HG02588 (cell line): ENCODE data around the gene FCHSD2.
"Not testable (repeated sequence)": the region's sequence is repeated elsewhere in the genome, so short reads cannot be mapped to it uniquely, and the experiment has no call there.

Source experiments
- ATAC-seq: cut with Tn5 transposase; IDR thresholded peaks from one replicate; pipeline ENCODE4 v1.9.1; 2021; ENCODE audit warnings: mild to moderate bottlenecking, moderate library complexity; ENCODE audit not compliant: unreplicated experiment

FCHSD2 gene

DNA sequence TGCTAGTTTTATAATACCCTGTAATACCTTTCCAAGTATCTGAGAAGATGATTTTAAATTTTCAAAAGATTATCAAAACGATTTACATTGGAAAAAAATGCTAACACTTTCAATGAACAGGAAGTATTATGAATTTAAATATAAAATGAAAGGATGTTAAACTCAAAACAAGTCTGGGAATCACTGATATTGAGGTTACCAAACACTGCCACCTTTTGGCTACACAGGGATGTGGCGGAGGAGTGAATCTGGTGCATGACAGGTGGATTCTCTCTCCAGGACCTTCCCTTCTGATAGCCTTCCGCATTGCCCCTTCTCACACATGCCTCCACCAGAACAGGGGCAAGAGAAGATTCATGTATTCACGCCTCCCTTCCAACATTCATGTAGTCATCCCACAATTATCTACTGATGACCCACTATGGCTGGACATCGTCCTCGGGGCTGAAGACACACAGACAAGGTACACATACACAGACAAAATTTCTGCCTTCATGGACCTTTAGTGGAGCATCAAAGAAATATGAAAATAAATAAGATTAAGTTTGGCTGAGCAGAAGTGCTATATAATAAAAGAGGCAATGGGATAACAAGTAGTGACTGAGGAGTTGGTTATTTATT lies 293.2 kb downstream of the FCHSD2 start:
- ATAC-seq: no peak

DNA sequence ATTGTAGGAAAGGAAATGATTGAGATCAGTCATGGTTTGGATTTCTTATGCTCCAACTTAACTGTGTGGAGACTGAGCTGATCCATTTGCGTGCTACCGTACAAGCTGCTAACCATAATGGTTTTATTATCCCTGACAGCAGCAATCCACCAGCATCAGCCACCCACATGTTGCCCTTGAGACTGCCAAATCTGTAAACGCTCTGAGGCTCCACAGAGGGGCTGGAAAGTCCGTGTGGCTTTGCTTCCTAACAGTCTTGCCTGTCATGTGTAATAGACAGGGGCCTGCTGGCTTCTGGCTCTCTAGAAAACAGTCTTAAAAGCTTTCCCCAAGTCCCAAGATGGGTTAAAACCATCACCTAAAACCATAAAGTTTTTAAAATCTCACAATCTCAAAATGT lies 297.8 kb downstream of the FCHSD2 start:
- no peak for ATAC-seq

DNA sequence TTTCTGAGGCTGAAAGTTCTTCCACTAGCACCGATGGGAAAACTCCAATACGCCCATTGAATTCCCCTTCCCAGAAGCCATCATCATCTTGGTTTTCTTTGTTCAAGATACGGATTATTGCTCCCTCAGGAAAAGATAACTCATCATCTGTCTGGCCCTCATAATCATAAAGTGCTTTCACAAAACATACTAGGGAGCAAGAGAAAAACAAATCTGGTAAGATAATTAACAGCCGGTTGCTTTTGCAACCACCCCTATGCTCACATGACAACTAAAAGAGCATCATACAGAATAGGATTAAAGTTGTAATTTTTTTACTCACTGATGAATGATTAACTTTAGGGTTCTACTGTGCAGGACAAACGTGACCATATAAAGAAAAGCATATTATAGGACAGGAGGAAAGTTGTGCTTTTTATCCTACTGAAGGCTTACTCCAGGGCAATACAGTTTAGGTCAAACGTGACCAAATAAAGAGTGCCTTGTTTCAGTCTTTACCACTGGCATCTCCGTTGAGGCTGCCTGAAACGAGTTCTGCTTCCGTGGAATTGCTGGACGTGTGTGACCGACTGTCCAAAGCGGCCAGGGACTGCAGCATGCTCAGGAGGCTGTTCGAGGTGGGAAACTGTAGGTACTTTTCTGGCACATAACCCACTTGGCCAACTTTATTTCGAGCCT lies 299.3 kb downstream of the FCHSD2 start:
- no peak for ATAC-seq

DNA sequence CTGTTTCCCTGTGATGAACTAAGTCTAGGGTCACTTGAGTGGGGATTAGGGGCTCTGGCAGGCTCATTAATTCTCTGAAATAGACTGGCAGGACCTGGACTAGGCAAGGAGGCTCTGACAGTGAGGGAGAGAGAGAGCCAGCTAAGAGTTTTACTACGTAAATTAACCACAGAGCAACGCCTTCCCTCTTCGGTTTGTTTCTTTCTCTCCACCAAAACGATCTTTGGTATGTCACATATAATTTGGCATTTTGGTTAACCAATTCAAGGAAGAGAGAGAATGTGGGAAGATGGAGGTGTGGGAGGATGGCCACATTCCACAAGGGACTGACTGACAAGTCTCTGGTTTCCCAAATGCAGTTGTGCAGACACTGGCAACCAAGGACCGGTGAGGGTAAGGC lies 300.0 kb downstream of the FCHSD2 start:
- no peak for ATAC-seq

DNA sequence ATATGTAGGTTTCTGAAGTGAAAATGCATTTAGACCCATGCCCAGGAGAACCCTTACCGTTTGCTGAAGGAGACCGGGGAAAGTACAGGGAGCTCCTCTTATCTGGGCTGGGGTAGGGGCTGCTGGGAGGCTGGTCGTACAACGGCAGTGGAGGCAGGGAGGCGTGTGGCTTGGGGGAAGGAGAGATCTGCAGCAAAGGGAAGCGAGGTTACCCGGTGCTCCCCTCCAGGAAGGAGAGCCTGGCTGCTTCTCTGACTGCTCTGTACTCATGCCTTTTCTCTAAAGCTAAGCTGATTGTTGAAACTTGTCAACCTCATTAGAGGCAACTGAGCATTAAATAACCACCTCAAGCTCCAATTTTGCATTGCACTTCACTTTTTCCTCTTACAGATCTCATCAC lies 300.7 kb downstream of the FCHSD2 start:
- no peak for ATAC-seq

DNA sequence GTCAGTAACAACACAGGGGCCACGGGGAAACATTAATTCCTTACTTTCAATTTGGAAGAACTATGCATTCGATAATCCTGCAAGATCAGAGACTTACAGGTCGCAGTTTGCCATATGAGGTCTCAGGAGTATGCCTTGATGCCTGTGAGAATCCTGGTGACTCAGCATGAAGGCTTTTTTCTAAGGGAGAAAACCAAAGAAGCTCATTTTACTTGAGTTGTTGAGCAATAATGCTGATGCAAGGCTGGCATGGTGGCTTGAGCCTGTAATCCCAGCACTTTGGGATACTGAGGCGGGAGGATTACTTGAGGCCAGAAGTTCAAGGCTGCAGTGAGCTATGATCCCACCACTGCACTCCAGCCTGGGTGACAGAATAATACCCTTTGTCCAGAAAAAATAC lies 301.3 kb downstream of the FCHSD2 start:
- ATAC-seq: no peak

DNA sequence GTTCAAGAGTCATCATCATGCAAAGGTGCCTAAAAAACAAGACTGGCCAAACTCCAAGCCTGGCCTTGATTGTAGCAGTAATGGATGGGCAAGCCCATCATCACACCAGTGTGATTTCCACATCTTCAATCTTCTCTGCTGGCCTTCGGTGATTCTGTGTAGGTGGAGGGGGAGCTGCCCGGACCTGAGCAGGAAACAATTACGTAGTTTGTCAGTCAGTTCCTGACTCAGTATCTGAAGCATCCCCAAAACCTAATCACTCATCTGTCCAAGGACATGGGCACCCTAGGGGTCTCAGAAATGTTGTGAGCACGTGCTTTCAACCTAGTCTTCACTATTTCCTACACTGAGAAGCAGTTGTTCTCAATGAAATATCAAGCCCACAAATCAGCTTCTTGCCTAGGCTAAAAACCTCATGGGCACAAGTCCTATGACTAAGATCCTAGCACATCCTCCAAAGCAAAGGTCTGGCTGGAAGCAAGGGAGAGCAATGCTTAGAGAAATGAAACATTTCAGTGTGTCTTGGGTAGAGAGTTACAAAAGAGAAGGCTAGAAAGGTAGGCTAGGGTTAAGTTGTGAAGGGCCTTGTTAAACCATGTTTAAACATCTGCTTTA lies 303.3 kb downstream of the FCHSD2 start:
- ATAC-seq: no peak

DNA sequence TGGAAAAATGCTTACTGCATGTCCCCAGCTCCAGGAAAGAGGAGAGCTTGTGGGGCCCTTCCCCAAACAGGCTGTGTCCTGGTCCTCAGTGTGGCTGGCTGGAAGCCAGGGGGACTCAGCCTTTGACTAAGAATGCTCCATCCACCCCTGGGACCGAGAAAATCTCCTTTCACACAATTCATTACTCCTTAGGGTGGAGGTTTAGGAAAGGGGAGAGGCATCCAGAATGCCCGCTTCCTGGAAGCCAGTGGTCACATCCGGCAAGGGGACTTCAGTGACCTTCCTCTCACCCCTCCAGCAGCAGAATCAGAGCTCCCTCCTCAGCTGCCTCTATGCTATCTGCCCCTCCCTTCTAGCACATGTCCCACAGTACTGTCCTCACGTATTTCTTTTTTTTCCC lies 306.0 kb downstream of the FCHSD2 start:
- ATAC-seq: no peak

DNA sequence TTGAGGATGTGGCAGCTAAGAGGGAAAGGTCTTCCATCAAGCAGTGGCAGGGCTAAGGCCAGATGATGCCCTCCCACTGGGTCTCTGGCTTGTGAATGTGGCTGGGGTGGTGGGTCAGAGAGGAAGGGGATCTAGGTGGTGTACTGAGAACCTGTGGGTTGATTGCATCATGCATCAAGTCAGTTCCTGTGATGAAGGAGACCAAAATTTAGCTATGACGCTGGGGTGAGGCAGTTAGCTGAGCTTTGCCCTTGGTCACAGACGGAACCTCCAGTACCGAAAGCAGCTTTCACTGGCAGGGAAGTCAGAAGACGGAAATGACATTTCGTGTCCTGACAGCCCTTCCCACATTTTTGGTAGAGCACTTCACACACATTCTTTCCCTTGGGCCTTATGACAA lies 307.2 kb downstream of the FCHSD2 start:
- no peak for ATAC-seq

DNA sequence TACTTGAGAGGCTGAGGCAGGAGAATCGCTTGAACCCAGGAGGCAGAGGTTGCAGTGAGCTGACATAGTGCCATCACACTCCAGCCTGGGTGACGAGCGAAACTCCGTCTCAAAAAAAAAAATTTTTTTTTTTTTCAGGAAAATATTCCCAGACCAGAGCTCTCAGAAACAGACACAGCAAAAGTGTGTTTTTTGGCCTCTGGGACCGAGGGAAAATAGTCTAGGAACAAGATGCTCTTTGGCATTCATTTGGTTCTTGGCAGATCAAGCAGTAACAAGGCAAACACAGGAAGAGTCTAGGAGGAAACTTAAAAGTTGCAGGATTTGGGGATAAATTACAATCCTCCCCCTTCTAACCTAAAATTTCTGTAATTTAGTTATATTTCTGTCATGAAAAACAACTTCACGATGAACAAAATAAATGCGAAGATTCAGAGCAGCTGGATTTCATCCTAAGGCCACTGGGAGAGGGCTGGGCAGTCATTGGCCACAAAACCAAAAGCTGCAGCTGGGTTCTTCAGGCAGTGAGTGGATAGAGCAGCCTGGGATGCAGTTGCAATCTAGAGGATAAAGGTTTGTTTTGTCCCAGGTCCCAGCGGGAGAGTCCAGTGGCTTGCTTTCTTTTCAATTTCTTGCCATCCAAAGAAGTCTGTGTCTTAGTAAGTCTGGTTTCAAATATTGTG lies 308.2 kb downstream of the FCHSD2 start:
- ATAC-seq: no peak

DNA sequence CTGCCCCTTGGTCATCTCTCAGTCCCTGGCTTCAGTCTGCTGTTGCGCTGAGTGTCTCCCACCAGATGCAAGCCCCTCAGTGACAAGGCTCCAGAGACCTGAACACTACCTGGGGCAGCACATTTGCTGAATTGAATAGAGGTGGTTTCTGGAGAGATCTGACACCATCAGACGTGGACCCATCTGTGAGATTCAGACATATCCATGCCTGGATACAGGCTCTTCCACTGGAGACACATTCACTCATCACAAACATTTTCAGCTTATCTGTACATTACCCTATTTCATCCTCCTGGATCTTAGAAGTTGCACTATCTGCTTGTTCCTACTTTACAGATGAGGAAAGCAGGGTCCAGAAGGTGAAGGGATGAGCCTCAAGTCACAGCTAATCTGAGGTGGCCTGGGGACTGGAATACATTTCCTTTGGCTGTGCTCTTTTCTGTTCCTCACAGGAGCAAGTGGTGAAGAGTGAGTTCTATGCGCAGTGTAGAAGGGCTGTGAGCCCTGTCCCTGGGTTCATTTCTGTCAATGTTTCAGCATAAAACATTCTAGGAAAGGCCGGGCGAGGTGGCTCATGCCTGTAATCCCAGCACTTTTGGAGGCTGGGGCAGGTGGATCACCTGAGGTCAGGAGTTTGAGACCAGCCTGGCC lies 308.9 kb downstream of the FCHSD2 start:
- no peak for ATAC-seq

DNA sequence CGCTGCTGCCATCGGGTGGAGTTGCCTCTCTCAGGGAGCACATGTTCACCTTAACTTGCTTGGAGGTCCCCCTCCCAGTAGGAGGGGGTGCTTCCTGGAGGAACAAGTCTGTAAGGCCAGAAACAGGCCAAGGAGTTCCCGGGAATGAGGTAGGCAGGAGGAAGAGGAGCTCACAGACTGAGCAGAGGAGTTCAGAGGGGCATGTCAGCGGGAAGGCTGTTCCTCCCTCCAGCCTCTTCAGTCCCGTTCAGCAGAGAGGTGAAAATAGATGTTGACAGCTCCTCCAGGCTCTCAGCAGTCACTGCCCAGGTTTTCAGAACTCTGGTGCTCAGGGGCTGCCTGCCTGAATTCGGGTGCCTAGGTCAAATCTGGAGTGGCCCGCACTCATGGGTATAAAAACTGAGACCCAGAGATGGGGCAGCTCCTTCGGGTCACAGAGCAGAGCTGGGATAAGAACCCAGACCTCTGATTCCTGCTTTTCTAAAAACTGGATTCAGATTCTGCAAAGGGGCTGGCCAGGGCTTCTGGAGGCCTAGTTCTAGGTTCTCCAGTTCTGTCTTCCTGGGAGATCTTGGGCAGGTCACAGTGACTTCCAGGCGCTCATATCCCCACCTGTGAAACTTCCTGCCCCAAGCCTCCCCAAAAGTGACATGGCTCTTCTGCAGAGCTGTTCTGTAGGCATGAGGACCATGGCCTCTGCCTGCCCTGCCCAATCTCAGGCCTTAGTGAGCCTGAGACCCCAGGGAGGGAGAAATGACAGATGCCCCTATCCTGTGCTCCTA lies 309.6 kb downstream of the FCHSD2 start:
- ATAC-seq: no peak

DNA sequence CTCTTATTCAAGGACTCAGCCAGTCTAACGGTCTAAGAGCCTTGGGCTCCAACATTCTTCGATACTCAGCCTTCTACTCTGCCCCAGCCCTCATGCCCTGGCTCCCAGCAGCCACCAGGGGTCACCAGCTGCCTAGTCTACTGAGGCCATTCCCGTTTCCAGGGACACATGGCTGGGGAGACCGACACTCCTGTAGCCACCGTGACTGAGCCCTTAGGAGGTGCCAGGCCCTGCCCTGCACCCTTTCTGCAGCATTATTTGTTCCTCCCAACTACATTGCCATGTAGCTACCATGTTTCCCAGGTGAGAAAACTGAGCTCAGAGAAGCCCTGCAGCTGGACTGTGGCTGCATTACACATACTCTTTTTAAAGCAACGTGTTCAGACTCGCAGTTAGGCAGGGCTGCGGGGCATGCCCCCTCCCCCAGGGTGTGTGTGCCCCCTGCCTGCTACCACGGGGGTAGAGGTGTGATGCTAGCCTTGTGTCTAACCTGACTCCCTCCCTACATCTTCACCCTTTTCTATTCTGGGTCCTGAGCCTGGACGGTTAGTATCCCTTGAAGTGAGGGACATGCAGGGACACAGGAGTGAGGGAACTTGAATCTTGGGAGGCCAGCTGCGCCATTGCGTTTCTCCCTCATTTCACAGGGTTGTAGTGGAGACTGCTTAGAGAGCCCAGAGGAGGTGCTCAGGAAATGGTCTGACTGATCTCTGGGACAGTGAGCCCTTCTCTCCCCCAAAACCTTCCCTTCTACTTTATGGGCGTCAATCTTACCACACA lies 310.4 kb downstream of the FCHSD2 start:
- ATAC-seq: no peak

DNA sequence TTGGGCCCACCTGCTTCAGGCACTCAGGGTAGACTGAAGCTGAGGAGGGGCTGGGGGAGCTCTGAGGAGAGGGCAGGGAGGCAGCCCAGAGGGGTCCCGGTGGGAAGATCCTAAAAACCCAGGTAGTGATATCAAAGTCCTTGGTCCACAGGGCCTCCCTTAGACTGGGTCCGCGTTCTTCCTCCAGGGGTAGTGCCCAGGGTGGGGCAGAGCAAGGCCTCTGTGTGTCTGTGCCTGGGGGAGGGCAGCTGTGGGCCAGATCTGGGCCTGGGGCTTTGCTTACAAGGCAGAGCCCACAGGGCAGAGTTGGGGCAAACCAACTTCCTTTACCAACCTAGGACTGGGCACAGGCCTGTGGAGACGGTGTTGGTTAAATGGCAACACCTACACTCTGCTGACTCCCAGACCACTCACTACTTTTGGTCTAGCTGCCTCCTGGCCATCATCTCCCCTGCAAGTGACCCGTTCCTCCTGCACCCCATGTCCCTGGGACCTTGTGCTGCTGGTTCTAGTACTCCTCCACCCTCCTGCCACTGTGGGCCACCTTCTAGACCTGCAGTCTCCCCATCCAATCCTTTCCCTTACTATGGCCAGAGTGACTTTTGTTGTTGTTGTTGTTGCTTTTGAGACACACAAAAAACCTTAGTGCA lies 312.1 kb downstream of the FCHSD2 start:
- ATAC-seq: no peak

DNA sequence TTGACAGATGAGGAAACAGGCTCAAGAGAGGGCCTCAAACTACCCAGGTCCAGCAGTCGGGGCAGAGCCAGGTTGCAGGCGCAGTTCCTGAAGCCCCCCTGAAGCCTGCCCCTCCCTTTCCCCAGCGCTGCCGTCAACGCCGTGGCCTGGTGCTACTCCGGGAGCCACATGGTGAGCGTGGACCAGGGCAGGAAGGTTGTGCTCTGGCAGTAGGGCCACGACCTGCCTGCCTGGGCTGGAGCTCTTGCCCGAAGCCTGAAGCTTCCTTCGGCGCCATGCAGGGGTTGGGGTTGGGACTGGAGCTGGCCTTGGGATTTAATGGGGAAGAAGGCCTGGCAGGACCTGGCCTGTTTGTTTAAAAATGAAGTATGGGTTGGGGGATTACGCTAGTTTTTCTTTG lies 312.9 kb downstream of the FCHSD2 start:
- ATAC-seq: no peak

DNA sequence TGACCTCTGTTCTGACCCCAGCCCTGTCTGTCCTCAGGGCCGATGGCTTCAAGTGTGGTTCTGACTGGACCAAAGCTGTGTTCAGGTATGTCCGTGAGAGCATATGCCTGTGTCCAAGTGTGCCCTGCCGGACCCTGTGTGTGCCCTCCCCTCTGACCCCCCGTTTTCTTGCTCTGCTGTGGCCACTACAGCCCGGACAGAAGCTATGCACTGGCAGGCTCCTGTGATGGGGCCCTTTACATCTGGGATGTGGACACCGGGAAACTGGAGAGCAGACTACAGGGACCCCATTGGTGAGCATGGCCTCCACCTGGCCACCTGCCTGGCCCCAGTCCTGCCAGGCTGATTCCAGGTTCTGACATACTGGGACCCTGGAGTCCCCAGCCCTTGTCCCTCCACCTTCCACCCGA lies 313.4 kb downstream of the FCHSD2 start:
- ATAC-seq: no peak

DNA sequence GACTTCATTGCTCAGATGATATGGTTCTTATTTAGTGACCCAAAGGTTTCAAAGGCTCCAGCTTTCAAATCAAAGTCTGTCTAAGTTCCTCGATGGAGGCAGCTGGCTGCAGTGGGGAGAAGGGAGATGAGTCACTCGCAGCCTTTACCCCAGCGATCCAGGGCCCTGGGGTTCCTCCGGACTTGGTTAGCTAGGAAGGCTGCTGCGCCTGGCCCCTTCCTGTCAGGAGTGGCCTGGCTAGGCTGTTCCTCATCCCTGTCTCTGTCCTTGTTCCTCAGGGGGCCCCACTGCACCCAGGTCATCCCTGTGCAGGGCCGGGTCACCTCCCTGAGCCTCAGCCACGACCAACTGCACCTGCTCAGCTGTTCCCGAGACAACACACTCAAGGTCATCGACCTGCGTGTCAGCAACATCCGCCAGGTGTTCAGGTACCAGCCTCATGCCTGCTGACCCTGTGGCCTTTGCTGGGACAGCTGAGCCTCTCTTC lies 314.0 kb downstream of the FCHSD2 start:
- ATAC-seq: no peak

DNA sequence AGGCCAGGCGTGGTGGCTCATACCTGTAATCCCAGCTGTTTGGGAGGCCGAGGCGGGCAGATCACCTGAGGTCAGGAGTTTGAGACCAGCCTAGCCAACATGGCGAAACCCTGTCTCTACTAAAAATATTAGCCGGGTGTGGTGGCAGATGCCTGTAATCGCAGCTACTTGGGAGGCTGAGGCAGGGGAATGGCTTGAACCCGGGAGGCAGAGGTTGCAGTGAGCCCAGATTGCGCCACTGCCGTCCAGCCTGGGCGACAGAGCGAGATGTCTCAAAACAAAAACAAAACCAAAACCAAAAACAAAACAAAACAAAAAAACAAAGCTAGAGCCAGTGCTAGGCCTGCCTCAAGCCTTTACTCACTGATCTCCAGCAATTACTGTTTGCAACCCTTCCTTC lies 314.5 kb downstream of the FCHSD2 start:
- not testable (repeated sequence) for ATAC-seq

DNA sequence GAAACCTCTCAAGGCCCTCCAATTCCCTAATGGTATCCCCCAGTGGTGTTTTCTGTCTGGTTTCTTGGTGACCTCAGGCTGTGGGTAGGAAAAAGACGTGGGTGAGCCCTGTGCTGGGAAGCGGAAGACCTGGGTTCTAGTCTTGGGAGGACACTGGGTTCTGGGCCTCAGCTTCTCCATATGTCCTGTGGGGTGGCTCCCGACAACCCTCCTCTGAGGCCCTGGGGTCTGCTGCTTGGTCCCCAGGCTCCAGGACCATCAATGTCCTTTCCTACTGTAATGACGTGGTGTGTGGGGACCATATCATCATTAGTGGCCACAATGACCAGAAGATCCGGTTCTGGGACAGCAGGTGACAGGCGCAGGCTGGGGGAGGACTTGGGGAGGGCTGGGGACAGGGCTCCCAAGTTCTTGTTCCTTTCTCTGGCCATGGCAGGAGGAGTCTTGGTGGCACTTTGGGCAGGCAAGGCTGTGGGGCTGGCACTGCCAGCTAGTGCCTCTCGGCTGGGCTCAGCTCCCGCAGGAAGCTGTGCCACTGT lies 315.1 kb downstream of the FCHSD2 start:
- no peak for ATAC-seq
